ENCODE measurements around the gene IL6R. TPM values are rescaled to one million over a fixed set of nuclear protein-coding genes. Genes with fewer than 3 reads are reported as not detected.

IL6R gene
- total and polyA plus RNA-seq, 2 of the 4 experiments (the other 2 are of a cell fraction): 5.3 to 9.5 TPM

GRCh38 chr1:154466921-154467417 lies 61.8 kb downstream of the IL6R start:
- intact Hi-C loops (cut with micrococcal nuclease) (no loop called here), in situ Hi-C loops (cut with MboI; ENCODE audit: low sequenced_read_pairs) (no loop called here), dilution Hi-C loops (cut with HindIII; ENCODE audit: low sequenced_read_pairs, unreplicated experiment) (no loop called here)
- ChIA-PET CTCF (no interaction called here), POLR2A (ENCODE audit: unreplicated experiment) (no interaction called here)
- Histone ChIP-seq H3K27me3 (ENCODE audit: control insufficient read depth, insufficient read depth, low read length) (no peaks in the 10 kb centered on the region; the same call in 1 of the 2 replicates), H4K20me1 (ENCODE audit: insufficient read depth, low read length) (no peaks in the 10 kb centered on the region), H2BK15ac (ENCODE audit: low read depth, low read length) (no peak overlapping the region), H3K18ac (ENCODE audit: low read depth, low read length) (no peak overlapping the region), H3K4me1 (ENCODE audit: control insufficient read depth, insufficient read depth, low read length) (peaks cover 8% of the 10 kb centered on the region), H4K8ac (ENCODE audit: low read depth in 2 of 2, low read length in 2 of 2) (no peak overlapping the region), H2BK5ac (ENCODE audit: low read depth, low read length, poor library complexity, severe bottlenecking) (no peak overlapping the region), H2BK120ac (ENCODE audit: low read depth, low read length) (no peak overlapping the region), H4K5ac (ENCODE audit: low read depth, low read length) (no peak overlapping the region), H3K9me1 (ENCODE audit: insufficient read depth, low read length) (peaks cover 6% of the 10 kb centered on the region), H2AK5ac (ENCODE audit: low read depth, low read length) (no peak overlapping the region), H3K27ac (ENCODE audit: insufficient read depth, low read length) (no peak overlapping the region), H2AK9ac (replicated peaks; ENCODE audit: low read depth, low read length, poor library complexity) (no peak overlapping the region), H3K9me3 (ENCODE audit: control insufficient read depth, insufficient read depth, low read length) (no peaks in the 10 kb centered on the region; the same call in 1 of the 2 replicates), H3K4me3 (ENCODE audit: insufficient read depth, low read depth, low read length) (no peak overlapping the region), H3K79me1 (ENCODE audit: low read depth in 1 of 2, low read length in 2 of 2) (no peaks in the 10 kb centered on the region), H3K4ac (ENCODE audit: low read depth, low read length) (no peak overlapping the region), H2AFZ (replicated peaks; ENCODE audit: low read length, poor library complexity) (no peak overlapping the region), H3K9ac (ENCODE audit: low read depth, low read length) (no peak overlapping the region), H3K4me2 (ENCODE audit: low read depth, low read length) (no peak overlapping the region), H3K14ac (replicated peaks; ENCODE audit: low read depth, low read length) (no peak overlapping the region), H3K36me3 (ENCODE audit: control insufficient read depth, insufficient read depth, low read length) (peaks cover 13% of the 10 kb centered on the region; the same call in 1 of the 2 replicates), H3K23ac (ENCODE audit: low read depth, low read length) (no peak overlapping the region), H2BK20ac (ENCODE audit: low read depth, low read length) (no peak overlapping the region), H4K91ac (ENCODE audit: insufficient read depth, low read depth, low read length) (no peak overlapping the region), H3K56ac (ENCODE audit: extremely low read depth, insufficient read depth, low read length) (no peak overlapping the region)
- no peak for ATAC-seq (ENCODE audit: low read depth)
- WGBS, 2 experiments (ENCODE audit: extremely low coverage in 2 of 2, insufficient read length in 1 of 2): 70% methylated on average over 2 of the region's 8 CpGs; no CpG with 5 or more reads in 1 of the 2 experiments
- TF ChIP-seq NFE2L2 (IDR thresholded peaks at IDR 0.05; ENCODE audit: low read depth, low read length) (no peak), MAZ (IDR thresholded peaks at IDR 0.05; ENCODE audit: borderline replicate concordance, low read depth, low read length) (no peak)
- TF ChIP-seq, protein P1, sequence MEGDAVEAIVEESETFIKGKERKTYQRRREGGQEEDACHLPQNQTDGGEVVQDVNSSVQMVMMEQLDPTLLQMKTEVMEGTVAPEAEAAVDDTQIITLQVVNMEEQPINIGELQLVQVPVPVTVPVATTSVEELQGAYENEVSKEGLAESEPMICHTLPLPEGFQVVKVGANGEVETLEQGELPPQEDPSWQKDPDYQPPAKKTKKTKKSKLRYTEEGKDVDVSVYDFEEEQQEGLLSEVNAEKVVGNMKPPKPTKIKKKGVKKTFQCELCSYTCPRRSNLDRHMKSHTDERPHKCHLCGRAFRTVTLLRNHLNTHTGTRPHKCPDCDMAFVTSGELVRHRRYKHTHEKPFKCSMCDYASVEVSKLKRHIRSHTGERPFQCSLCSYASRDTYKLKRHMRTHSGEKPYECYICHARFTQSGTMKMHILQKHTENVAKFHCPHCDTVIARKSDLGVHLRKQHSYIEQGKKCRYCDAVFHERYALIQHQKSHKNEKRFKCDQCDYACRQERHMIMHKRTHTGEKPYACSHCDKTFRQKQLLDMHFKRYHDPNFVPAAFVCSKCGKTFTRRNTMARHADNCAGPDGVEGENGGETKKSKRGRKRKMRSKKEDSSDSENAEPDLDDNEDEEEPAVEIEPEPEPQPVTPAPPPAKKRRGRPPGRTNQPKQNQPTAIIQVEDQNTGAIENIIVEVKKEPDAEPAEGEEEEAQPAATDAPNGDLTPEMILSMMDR (conservative IDR thresholded peaks at IDR 0.05; ENCODE audit: low read depth, low read length): no peak
- TSS peak; percentile 38 for BruUV-seq (replicated peaks)
- no peak for DNase-seq

Measured in IMR-90 (cell line).